ENCODE measurements around the gene SPOCK2. TPM values are rescaled to one million over a fixed set of nuclear protein-coding genes. Genes with fewer than 3 reads are reported as not detected.
"Not testable (repeated sequence)": the region's sequence is repeated elsewhere in the genome, so short reads cannot be mapped to it uniquely, and the experiment has no call there.

SPOCK2 gene
- total RNA-seq, 1 donor from 2014 or later, result 63.7 TPM

DNA sequence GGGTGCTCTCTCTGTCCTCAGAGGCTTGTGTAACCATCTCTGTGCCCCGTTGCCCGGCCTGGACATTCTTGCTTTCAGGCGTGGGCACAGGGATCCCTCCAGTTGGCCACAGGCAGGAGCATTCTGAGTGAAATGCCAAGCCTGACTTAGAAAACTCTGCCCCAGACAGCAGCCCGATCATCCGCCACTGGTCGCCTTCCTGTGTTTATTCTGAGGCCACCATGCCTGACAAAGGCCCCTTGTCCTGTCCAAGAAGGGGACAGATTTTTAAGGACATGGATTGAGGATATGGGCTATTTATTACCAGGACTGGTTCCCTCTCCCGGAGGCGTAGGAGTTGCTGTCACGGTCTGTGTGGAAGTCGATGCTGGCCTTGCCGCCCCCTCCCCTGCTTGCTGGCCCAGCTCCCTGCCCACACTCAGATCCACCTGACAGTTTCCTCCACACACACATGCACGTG lies 54.3 kb downstream of the SPOCK2 start:
- TF ChIP-seq, protein P1, sequence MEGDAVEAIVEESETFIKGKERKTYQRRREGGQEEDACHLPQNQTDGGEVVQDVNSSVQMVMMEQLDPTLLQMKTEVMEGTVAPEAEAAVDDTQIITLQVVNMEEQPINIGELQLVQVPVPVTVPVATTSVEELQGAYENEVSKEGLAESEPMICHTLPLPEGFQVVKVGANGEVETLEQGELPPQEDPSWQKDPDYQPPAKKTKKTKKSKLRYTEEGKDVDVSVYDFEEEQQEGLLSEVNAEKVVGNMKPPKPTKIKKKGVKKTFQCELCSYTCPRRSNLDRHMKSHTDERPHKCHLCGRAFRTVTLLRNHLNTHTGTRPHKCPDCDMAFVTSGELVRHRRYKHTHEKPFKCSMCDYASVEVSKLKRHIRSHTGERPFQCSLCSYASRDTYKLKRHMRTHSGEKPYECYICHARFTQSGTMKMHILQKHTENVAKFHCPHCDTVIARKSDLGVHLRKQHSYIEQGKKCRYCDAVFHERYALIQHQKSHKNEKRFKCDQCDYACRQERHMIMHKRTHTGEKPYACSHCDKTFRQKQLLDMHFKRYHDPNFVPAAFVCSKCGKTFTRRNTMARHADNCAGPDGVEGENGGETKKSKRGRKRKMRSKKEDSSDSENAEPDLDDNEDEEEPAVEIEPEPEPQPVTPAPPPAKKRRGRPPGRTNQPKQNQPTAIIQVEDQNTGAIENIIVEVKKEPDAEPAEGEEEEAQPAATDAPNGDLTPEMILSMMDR (conservative IDR thresholded peaks at IDR 0.05; ENCODE audit: low read depth, low read length), result no peak
- no peak for DNase-seq (ENCODE audit: low read depth)
- H3K4me3 ChIP-seq (ENCODE audit: low read depth, low read length), result no peak overlapping the region

- not testable (repeated sequence) for DNase-seq (ENCODE audit: low read depth); H3K4me3 ChIP-seq (ENCODE audit: low read depth, low read length)
Observed at GRCh38 chr10:72032409-72033162, 55.8 kb downstream of the SPOCK2 start.

GRCh38 chr10:72031706-72032105 lies 56.6 kb downstream of the SPOCK2 start:
- no peak for DNase-seq (ENCODE audit: low read depth)
- TF ChIP-seq, protein P1 (conservative IDR thresholded peaks at IDR 0.05; ENCODE audit: low read depth, low read length), result no peak
- no peak overlapping the region for H3K4me3 ChIP-seq (ENCODE audit: low read depth, low read length)

GRCh38 chr10:72030762-72031543 lies 57.4 kb downstream of the SPOCK2 start:
- no peak overlapping the region for H3K4me3 ChIP-seq (ENCODE audit: low read depth, low read length)
- TF ChIP-seq, protein P1 (conservative IDR thresholded peaks at IDR 0.05; ENCODE audit: low read depth, low read length), result no peak
- DNase-seq (ENCODE audit: low read depth), result no peak

- TF ChIP-seq, protein P1 (conservative IDR thresholded peaks at IDR 0.05; ENCODE audit: low read depth, low read length), result no peak
- H3K4me3 ChIP-seq (ENCODE audit: low read depth, low read length), result no peak overlapping the region
- no peak for DNase-seq (ENCODE audit: low read depth)
Observed at GRCh38 chr10:72029414-72029813, 58.9 kb downstream of the SPOCK2 start.

DNA sequence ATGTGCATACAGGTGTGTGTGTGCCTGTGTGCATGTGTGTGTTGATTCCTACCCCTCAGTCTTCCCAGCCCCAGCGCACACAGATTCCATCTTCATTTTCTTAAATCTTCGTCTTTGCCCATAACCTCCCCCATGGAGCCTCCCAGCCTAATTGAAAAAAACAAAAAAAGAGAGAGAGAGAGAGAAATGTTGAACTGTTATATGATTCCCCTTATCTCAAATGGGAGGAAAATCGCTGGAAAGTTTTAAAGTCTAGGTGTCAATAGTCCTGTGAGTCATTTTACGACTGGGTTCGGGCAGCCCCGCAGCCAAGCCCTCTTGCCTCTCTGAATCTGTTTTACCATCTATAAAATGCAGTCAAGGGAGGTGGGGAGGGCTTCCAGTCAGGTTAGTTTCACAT lies 60.9 kb downstream of the SPOCK2 start:
- DNase-seq (ENCODE audit: low read depth), result no peak
- TF ChIP-seq, protein P1 (conservative IDR thresholded peaks at IDR 0.05; ENCODE audit: low read depth, low read length), result no peak
- H3K4me3 ChIP-seq (ENCODE audit: low read depth, low read length), result no peak overlapping the region

- TF ChIP-seq, protein P1 (conservative IDR thresholded peaks at IDR 0.05; ENCODE audit: low read depth, low read length), result no peak
- no peak for DNase-seq (ENCODE audit: low read depth)
- no peak overlapping the region for H3K4me3 ChIP-seq (ENCODE audit: low read depth, low read length)
Observed at GRCh38 chr10:72026278-72027111, 61.9 kb downstream of the SPOCK2 start.
